Endothelial cell of umbilical vein (primary cell): ENCODE measurements around the gene CASP3. TPM values are rescaled to one million over a fixed set of nuclear protein-coding genes. Genes with fewer than 3 reads are reported as not detected.

ENCODE experiments used
- BruUV-seq: library from RNA; stranded (reverse); fragments of 400-500 nt; replicated peaks from 2 replicates; lab custom pipeline; 2021; lab: Mats Ljungman, UMichigan
- CTCF ChIA-PET: fragments of 300-600, 350-600 bp; sonication (Branson Sonifier 250); formaldehyde crosslinking; loops from one replicate; lab custom pipeline; 2021; ENCODE audit warnings: antibody characterized with exemption, inconsistent platforms; lab: Charles Lee
- POLR2A ChIA-PET: fragments of 300-600, 350-600 bp; sonication (Branson Sonifier 250); formaldehyde crosslinking; loops from one replicate; lab custom pipeline; 2021; ENCODE audit warnings: antibody characterized with exemption, inconsistent platforms; lab: Charles Lee
- DNase-seq: peaks from one replicate; pipeline ENCODE4 v3.0.0-alpha.2; 2011; ENCODE audit warnings: low read depth, low spot score
- FAIRE-seq: peaks from 2 replicates; lab custom pipeline; 2011; peaks lifted over from hg19 to GRCh38; lab: Jason Lieb, UNC
- H2AFZ ChIP-seq: 2 replicates; pipeline ENCODE4 v1.6.0; 2012; ENCODE audit warnings: low read depth, low read length, control low read depth, inconsistent platforms
- H3K27ac ChIP-seq: 2 replicates; pipeline ENCODE4 v1.5.1; 2011; ENCODE audit warnings: low read depth, mild to moderate bottlenecking, control low read depth, low read length, moderate library complexity; ENCODE audit not compliant: insufficient read depth
- H3K27me3 ChIP-seq, 2 experiments: 2 replicates each; pipeline versions ENCODE4 v1.6.0 to v1.6.1; 2011; ENCODE audit warnings: low read length in 2 of 2, mixed read lengths in 1 of 2; ENCODE audit not compliant: control insufficient read depth in 2 of 2, insufficient read depth in 2 of 2
- H3K36me3 ChIP-seq, 2 experiments: 2 replicates in 1 of 2; 3 replicates in 1 of 2; pipeline ENCODE4 v1.5.1; 2011; ENCODE audit warnings: low read length in 2 of 2, mild to moderate bottlenecking in 1 of 2, moderate library complexity in 1 of 2; ENCODE audit not compliant: control insufficient read depth in 2 of 2, insufficient read depth in 2 of 2; ENCODE audit errors: extremely low read depth in 1 of 2
- H3K4me1 ChIP-seq: 3 replicates; pipeline ENCODE4 v1.5.1; 2011; ENCODE audit warnings: mild to moderate bottlenecking, low read length; ENCODE audit not compliant: control insufficient read depth, insufficient read depth; ENCODE audit errors: extremely low read depth
- H3K4me2 ChIP-seq: 2 replicates; pipeline ENCODE4 v1.6.1; 2011; ENCODE audit warnings: low read length, control low read depth, mixed read lengths; ENCODE audit not compliant: insufficient read depth
- H3K4me3 ChIP-seq, 3 experiments: fragments of 200-600 bp in 1 of 3; sonication (generic), shearing (Covaris generic) in 1 of 3; replicated peaks in 1 of 3; 2 replicates each; pipeline ENCODE4 v1.5.1; 2011 to 2016; ENCODE audit warnings: control low read depth in 3 of 3, low read length in 3 of 3, mild to moderate bottlenecking in 2 of 3, inconsistent platforms in 1 of 3, low read depth in 1 of 3, moderate library complexity in 1 of 3; ENCODE audit not compliant: insufficient read depth in 1 of 3
- H3K79me2 ChIP-seq: 2 replicates; pipeline ENCODE4 v1.6.0; 2012; ENCODE audit warnings: low read length, inconsistent platforms; ENCODE audit not compliant: control insufficient read depth, insufficient read depth
- H3K9ac ChIP-seq: replicated peaks from 2 replicates; pipeline ENCODE3; 2011; ENCODE audit warnings: low read length, control low read depth; ENCODE audit not compliant: insufficient read depth; ENCODE audit errors: extremely low read depth
- H3K9me1 ChIP-seq: replicated peaks from 3 replicates; pipeline ENCODE4 v1.6.0; 2011; ENCODE audit warnings: mild to moderate bottlenecking, low read length; ENCODE audit not compliant: control insufficient read depth, insufficient read depth; ENCODE audit errors: extremely low read depth
- H3K9me3 ChIP-seq: replicated peaks from 2 replicates; pipeline ENCODE4 v1.5.1; 2012; ENCODE audit warnings: low read length, inconsistent platforms; ENCODE audit not compliant: control insufficient read depth, insufficient read depth
- H4K20me1 ChIP-seq: replicated peaks from 2 replicates; pipeline ENCODE3; 2011; ENCODE audit warnings: mild to moderate bottlenecking, low read length; ENCODE audit not compliant: control insufficient read depth, insufficient read depth; ENCODE audit errors: extremely low read depth
- EZH2 ChIP-seq: IDR thresholded peaks from 2 replicates; pipeline ENCODE4 v1.6.1; 2012; ENCODE audit warnings: borderline replicate concordance, low read depth, mild to moderate bottlenecking, moderate library complexity, low read length, inconsistent platforms; ENCODE audit not compliant: severe bottlenecking
- FOS ChIP-seq: IDR thresholded peaks from 2 replicates; pipeline ENCODE4 v1.6.1; 2011; ENCODE audit warnings: mild to moderate bottlenecking, low read length, moderate library complexity, borderline replicate concordance; ENCODE audit not compliant: insufficient read depth
- GATA2 ChIP-seq: IDR thresholded peaks from 2 replicates; pipeline ENCODE4 v1.7.0; 2011; ENCODE audit warnings: low read depth, mild to moderate bottlenecking, moderate library complexity, mixed read lengths, low read length; ENCODE audit not compliant: insufficient read length, insufficient read depth
- JUN ChIP-seq: IDR thresholded peaks from 2 replicates; pipeline ENCODE4 v1.6.1; 2011; ENCODE audit warnings: borderline replicate concordance, low read depth; ENCODE audit not compliant: insufficient read length, insufficient read depth
- MAX ChIP-seq: IDR thresholded peaks from 2 replicates; pipeline ENCODE4 v1.6.1; 2011; ENCODE audit not compliant: insufficient read depth, insufficient read length
- MYC ChIP-seq: IDR thresholded peaks from one replicate; pipeline ENCODE4 v1.6.1; 2011; ENCODE audit warnings: mild to moderate bottlenecking, low read depth, low read length
- POLR2AphosphoS5 ChIP-seq: IDR thresholded peaks from 2 replicates; pipeline ENCODE4 v1.6.1; 2012; ENCODE audit warnings: low read depth, mild to moderate bottlenecking, control low read depth, low read length, moderate library complexity; ENCODE audit not compliant: insufficient read depth
- dilution Hi-C: fragments of 300-500 bp; cut with MboI; formaldehyde crosslinking; loops from one replicate; pipeline ENCODE4 v1.15.0; 2019; ENCODE audit warnings: low sequenced_read_pairs; ENCODE audit not compliant: extremely low pct_ligation_motif_present
- intact Hi-C: fragments of 100-400 bp; cut with micrococcal nuclease; formaldehyde crosslinking; loops from one replicate; pipeline ENCODE4 v1.10.0; 2022
- polyA plus RNA-seq, 4 experiments: library from polyadenylated mRNA; depleted of rRNA in 3 of 4; stranded (reverse) in 3 of 4; unstranded in 1 of 4; fragments of >200 nt; gene quantifications; 2 replicates each; pipeline versions ENCODE4 v1.2.1 to v1.2.3, GENCODE V29; 2011 to 2012; ENCODE audit warnings: missing spikeins in 1 of 4
- total RNA-seq: library from RNA; stranded (reverse); gene quantifications from 2 replicates; pipeline ENCODE4 v1.2.3, GENCODE V29; 2021
- TF ChIP-seq, protein P1 (sequence below), 2 donors: IDR thresholded peaks; 1 replicate in 1 of 2; 2 replicates in 1 of 2; pipeline ENCODE4 v1.5.1; 2011; ENCODE audit warnings: low read length in 2 of 2, mild to moderate bottlenecking in 2 of 2, moderate library complexity in 2 of 2, control low read depth in 1 of 2, inconsistent platforms in 1 of 2, low read depth in 1 of 2; ENCODE audit not compliant: insufficient read depth in 1 of 2; ENCODE audit errors: extremely low read depth in 1 of 2

The CASP3 gene
- total and polyA plus RNA-seq, 2 donors (not counting 3 experiments of a cell fraction or from before 2014, with no cell fraction given), result 26.0 to 54.5 TPM

GRCh38 chr4:184675018-184675417, 25.8 kb upstream of the CASP3 start:
- Histone ChIP-seq H3K9ac (no peak overlapping the region), H3K79me2 (no peaks in the 10 kb centered on the region), H3K4me1 (no peaks in the 10 kb centered on the region), H3K36me3 (no peaks in the 10 kb centered on the region), H3K27ac (no peak overlapping the region), H3K4me3 (no peak overlapping the region), H2AFZ (no peak overlapping the region), H4K20me1 (no peaks in the 10 kb centered on the region), H3K4me2 (no peak overlapping the region), H3K9me3 (no peaks in the 10 kb centered on the region), H3K9me1 (no peaks in the 10 kb centered on the region), H3K27me3 (no peaks in the 10 kb centered on the region)
- CTCF ChIA-PET, result no interaction called here
- FAIRE-seq (no peak), DNase-seq (no peak)
- POLR2A ChIA-PET, result no interaction called here
- no TSS peak for BruUV-seq
- intact Hi-C loops (no loop called here), dilution Hi-C loops (no loop called here)
- no peak for TF ChIP-seq MYC
- no peak for TF ChIP-seq FOS
- TF ChIP-seq GATA2, result no peak
- TF ChIP-seq JUN, result no peak
- TF ChIP-seq, protein P1, sequence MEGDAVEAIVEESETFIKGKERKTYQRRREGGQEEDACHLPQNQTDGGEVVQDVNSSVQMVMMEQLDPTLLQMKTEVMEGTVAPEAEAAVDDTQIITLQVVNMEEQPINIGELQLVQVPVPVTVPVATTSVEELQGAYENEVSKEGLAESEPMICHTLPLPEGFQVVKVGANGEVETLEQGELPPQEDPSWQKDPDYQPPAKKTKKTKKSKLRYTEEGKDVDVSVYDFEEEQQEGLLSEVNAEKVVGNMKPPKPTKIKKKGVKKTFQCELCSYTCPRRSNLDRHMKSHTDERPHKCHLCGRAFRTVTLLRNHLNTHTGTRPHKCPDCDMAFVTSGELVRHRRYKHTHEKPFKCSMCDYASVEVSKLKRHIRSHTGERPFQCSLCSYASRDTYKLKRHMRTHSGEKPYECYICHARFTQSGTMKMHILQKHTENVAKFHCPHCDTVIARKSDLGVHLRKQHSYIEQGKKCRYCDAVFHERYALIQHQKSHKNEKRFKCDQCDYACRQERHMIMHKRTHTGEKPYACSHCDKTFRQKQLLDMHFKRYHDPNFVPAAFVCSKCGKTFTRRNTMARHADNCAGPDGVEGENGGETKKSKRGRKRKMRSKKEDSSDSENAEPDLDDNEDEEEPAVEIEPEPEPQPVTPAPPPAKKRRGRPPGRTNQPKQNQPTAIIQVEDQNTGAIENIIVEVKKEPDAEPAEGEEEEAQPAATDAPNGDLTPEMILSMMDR (IDR thresholded peaks at IDR 0.05; ENCODE audit: extremely low read depth in 1 of 2, insufficient read depth in 1 of 2, low read depth in 1 of 2, low read length in 2 of 2), result no peak
- TF ChIP-seq MAX, result no peak
- no peak for TF ChIP-seq EZH2
- no peak for TF ChIP-seq POLR2AphosphoS5
